ENCODE results near the gene ECHDC1.

Gene ECHDC1

DNA sequence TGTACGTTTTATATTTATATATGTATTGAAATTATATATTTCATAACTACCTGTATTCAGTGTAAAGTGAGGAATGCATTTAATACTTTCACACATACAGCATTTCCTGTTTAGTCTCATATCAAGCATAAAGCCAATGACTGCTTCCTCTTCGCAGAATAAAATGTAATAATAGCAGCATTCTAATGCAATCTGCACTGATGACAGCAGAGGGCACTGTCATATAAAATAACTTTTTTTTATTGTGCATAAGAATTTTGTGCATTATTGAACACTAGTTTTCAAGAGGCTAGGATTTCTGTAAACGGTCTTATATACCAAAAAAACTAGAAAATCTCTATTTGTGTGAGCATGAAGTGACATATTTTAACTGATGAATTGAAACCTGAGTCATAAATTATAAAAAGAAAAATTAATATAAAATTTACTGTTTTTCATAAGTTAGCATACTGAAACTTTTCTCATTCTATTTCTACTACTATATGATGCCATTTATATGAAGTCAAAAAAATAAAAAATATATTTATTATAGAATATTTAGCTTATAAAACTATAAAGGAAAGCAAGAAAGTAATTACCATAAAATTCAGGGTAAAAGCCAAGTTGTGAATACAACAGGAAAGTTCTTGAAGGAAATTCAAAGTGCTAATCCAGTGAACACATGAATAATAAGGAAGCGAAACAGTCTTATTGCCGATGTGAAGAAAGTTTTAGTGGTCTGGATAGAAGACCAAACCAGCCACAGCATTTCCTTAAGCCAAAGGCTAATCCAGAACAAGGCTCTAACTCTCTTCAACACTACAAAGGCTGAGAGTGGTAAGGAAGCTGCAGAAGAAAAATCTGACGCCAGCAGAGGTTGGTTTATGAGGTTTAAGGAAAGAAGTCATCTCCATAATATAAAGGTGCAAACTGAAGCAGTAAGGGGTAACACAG, 40.4 kb downstream of the ECHDC1 start:
- peaks cover 0 to 4% of the 10 kb centered on the region in 2 donors for H3K4me1 ChIP-seq (ENCODE audit: control insufficient read depth in 1 of 2, insufficient read depth in 2 of 2, low read length in 2 of 2)
- peaks cover 0 to 4% of the 10 kb centered on the region in 2 donors for H3K9me3 ChIP-seq (ENCODE audit: control insufficient read depth in 1 of 2, low read length in 2 of 2)
- no peaks in the 10 kb centered on the region for H3K27me3 ChIP-seq (ENCODE audit: low read depth, low read length)
- H3K27ac ChIP-seq (ENCODE audit: low read length) = no peak overlapping the region
- H3K4me3 ChIP-seq (ENCODE audit: low read depth in 1 of 2, low read length in 2 of 2) = no peak overlapping the region
- H3K36me3 ChIP-seq (ENCODE audit: control insufficient read depth in 1 of 2, insufficient read depth in 2 of 2, low read length in 2 of 2) = peaks cover 0 to 4% of the 10 kb centered on the region in 2 donors

DNA sequence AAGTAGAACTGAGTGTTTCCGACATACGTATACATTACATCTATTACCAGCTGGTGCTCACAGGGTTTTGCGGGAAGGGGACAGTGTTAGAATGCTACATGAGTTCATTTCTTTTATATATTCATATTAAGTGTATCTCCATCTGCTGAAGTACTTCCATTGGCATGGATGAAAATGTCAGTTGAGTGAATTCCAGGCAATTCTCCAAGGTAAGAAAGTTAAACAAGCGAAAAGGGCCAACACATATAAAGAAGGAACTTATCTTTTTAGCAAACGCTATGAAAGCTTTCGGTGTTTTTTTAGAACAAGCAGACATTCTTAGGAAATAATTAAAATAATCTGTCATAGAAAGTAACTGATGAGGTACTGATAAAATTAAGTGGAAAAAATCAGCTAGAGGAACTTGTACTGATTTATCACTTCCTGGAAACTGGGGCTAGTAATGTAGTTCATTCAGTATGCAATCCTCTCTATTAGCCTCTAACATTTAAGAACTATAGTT, 42.2 kb downstream of the ECHDC1 start:
- no peak overlapping the region for H3K4me3 ChIP-seq (ENCODE audit: low read depth in 1 of 2, low read length in 2 of 2)
- peaks cover 0 to 3% of the 10 kb centered on the region in 2 donors for H3K36me3 ChIP-seq (ENCODE audit: control insufficient read depth in 1 of 2, insufficient read depth in 2 of 2, low read length in 2 of 2)
- peaks cover 0 to 4% of the 10 kb centered on the region in 2 donors for H3K4me1 ChIP-seq (ENCODE audit: control insufficient read depth in 1 of 2, insufficient read depth in 2 of 2, low read length in 2 of 2)
- no peak overlapping the region for H3K27ac ChIP-seq (ENCODE audit: low read length)
- H3K27me3 ChIP-seq (ENCODE audit: low read depth, low read length) = no peaks in the 10 kb centered on the region
- H3K9me3 ChIP-seq (ENCODE audit: control insufficient read depth in 1 of 2, low read length in 2 of 2) = no peaks in the 10 kb centered on the region

DNA sequence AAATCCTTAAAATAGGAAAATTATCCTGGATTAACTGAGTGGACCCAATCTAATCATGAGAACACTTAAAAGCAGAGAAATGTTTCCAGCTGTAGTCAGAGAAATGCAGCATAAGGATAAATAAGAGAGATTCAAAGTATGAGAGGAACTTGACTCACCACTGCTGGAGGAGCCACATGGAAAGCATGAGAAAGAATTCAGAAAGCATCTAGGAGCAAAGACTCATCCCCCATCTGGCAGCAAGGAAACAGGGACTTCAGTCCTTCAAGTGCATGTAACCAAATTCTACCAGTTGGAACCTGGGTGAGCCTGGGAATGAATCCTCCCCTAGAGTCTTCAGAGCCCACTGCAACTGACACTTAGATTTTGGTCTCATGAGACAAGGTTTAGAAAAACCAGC, 43.0 kb downstream of the ECHDC1 start:
- Histone ChIP-seq H3K4me1 (ENCODE audit: control insufficient read depth in 1 of 2, insufficient read depth in 2 of 2, low read length in 2 of 2) (peaks cover 0 to 4% of the 10 kb centered on the region in 2 donors), H3K36me3 (ENCODE audit: control insufficient read depth in 1 of 2, insufficient read depth in 2 of 2, low read length in 2 of 2) (peaks cover 0 to 4% of the 10 kb centered on the region in 2 donors), H3K9me3 (ENCODE audit: control insufficient read depth in 1 of 2, low read length in 2 of 2) (no peaks in the 10 kb centered on the region), H3K4me3 (ENCODE audit: low read depth in 1 of 2, low read length in 2 of 2) (no peak overlapping the region), H3K27me3 (ENCODE audit: low read depth, low read length) (no peaks in the 10 kb centered on the region), H3K27ac (ENCODE audit: low read length) (peak overlapping the region; percentile 2)

GRCh38 chr6:127299522-127300240, 43.7 kb downstream of the ECHDC1 start:
- Histone ChIP-seq H3K9me3 (ENCODE audit: control insufficient read depth in 1 of 2, low read length in 2 of 2) (no peaks in the 10 kb centered on the region), H3K27me3 (ENCODE audit: low read depth, low read length) (no peaks in the 10 kb centered on the region), H3K36me3 (ENCODE audit: control insufficient read depth in 1 of 2, insufficient read depth in 2 of 2, low read length in 2 of 2) (peaks cover 0 to 4% of the 10 kb centered on the region in 2 donors), H3K4me1 (ENCODE audit: control insufficient read depth in 1 of 2, insufficient read depth in 2 of 2, low read length in 2 of 2) (peaks cover 0 to 4% of the 10 kb centered on the region in 2 donors), H3K4me3 (ENCODE audit: low read depth in 1 of 2, low read length in 2 of 2) (no peak overlapping the region), H3K27ac (ENCODE audit: low read length) (peak overlapping the region; percentile 2)

DNA sequence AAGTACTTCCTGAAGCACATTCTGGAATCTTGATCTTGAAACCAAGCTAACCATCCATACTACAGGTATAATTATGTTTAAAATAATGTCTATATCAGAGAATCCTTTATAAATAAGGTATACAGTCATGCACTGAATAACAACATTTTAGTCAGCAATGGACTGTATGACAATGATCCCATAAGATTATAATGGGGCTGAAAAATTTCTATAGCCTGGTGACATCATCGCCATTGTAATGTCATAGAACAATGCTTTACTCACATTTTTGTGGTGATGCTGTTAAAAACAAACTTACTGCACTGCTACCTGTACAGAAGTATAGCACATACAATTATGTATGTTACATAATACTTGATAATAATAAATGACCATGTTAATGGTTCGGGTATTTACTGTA, 44.9 kb downstream of the ECHDC1 start:
- Histone ChIP-seq H3K4me1 (ENCODE audit: control insufficient read depth in 1 of 2, insufficient read depth in 2 of 2, low read length in 2 of 2) (peaks cover 0 to 4% of the 10 kb centered on the region in 2 donors), H3K4me3 (ENCODE audit: low read depth in 1 of 2, low read length in 2 of 2) (no peak overlapping the region), H3K36me3 (ENCODE audit: control insufficient read depth in 1 of 2, insufficient read depth in 2 of 2, low read length in 2 of 2) (peaks cover 0 to 4% of the 10 kb centered on the region in 2 donors)

DNA sequence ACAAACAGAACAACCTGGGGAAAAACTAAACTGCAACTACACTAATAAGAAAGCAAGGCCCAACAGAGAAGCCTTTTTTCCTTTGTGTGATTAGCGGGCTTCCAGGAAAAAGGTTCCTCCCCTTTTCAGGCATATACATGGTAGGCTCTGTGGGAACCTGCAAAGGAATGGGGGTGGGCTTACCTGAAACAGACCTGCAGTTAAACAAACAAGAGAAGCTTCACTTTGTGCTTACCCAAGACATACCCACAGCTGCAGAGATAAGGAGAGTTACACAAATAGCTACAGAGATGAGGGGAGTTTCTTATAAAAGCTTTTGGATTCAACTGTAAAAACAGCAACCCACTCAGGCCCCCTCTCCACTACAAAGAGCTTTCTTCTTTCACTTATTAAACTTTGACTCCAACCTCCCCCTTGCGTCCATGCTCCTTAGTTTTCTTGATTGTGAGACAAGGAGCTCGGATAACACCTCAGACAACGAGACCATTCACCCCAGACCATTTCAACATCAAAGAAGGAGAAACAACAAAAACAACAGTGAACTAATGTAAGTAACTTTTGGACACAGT, 45.8 kb downstream of the ECHDC1 start:
- Histone ChIP-seq H3K27me3 (ENCODE audit: low read depth, low read length) (no peaks in the 10 kb centered on the region), H3K4me1 (ENCODE audit: control insufficient read depth in 1 of 2, insufficient read depth in 2 of 2, low read length in 2 of 2) (peaks cover 0 to 4% of the 10 kb centered on the region in 2 donors), H3K4me3 (ENCODE audit: low read depth in 1 of 2, low read length in 2 of 2) (no peak overlapping the region), H3K36me3 (ENCODE audit: control insufficient read depth in 1 of 2, insufficient read depth in 2 of 2, low read length in 2 of 2) (peaks cover 0 to 4% of the 10 kb centered on the region in 2 donors), H3K9me3 (ENCODE audit: control insufficient read depth in 1 of 2, low read length in 2 of 2) (no peaks in the 10 kb centered on the region), H3K27ac (ENCODE audit: low read length) (no peak overlapping the region)

More for the DNA sequence above, 44.9 kb downstream of the ECHDC1 start:
- Histone ChIP-seq H3K27ac (ENCODE audit: low read length) (no peak overlapping the region), H3K9me3 (ENCODE audit: control insufficient read depth in 1 of 2, low read length in 2 of 2) (no peaks in the 10 kb centered on the region), H3K27me3 (ENCODE audit: low read depth, low read length) (no peaks in the 10 kb centered on the region)

GRCh38 chr6:127291495-127291894, 51.9 kb downstream of the ECHDC1 start:
- Histone ChIP-seq H3K27ac (ENCODE audit: low read length) (no peak overlapping the region), H3K4me3 (ENCODE audit: low read depth in 1 of 2, low read length in 2 of 2) (no peak overlapping the region), H3K36me3 (ENCODE audit: control insufficient read depth in 1 of 2, insufficient read depth in 2 of 2, low read length in 2 of 2) (peaks cover 15 to 25% of the 10 kb centered on the region in 2 donors), H3K9me3 (ENCODE audit: control insufficient read depth in 1 of 2, low read length in 2 of 2) (no peaks in the 10 kb centered on the region), H3K4me1 (ENCODE audit: control insufficient read depth in 1 of 2, insufficient read depth in 2 of 2, low read length in 2 of 2) (peaks cover 0 to 16% of the 10 kb centered on the region in 2 donors), H3K27me3 (ENCODE audit: low read depth, low read length) (no peaks in the 10 kb centered on the region)

DNA sequence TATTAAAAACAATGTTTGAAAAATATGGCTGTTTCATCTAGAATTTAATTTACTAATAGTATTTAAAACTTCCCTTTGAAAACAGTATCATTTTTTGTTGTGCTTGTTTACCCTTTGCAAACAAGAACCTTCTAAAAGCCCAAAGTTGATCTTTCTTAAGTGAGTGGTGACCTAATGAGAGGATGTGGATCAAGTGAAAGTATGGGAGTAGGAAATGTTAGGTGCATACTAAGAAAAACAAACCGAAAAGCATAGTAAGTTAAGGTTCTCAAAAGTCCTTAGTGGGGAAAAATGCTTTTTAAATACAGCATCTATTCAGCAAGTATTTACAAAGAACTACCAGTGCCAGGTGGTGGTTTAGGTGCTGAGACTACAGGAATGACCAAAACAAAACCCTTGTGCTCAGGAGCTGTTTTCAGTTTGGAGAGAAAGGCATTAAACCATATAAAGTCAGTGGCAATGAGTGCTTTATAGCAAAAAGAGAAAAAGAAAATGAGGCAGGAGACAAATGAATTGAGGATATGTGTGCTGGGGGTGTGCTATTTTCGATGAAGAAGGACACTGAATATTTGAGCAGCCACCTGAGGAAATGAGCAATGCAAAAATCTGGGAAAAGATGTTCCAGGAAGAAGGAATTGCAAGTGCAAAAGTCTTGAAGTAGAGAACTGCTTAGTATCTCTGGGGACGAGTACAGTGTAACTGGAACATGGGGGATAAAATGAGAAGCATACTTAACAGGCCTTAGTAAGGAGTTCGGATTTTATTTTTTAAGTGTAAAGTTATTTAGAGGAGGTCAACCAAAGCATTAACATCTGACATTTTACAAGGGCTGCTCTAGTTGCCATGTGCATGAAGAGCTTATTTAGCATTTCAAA, 52.8 kb downstream of the ECHDC1 start:
- peaks cover 0 to 16% of the 10 kb centered on the region in 2 donors for H3K4me1 ChIP-seq (ENCODE audit: control insufficient read depth in 1 of 2, insufficient read depth in 2 of 2, low read length in 2 of 2)

DNA sequence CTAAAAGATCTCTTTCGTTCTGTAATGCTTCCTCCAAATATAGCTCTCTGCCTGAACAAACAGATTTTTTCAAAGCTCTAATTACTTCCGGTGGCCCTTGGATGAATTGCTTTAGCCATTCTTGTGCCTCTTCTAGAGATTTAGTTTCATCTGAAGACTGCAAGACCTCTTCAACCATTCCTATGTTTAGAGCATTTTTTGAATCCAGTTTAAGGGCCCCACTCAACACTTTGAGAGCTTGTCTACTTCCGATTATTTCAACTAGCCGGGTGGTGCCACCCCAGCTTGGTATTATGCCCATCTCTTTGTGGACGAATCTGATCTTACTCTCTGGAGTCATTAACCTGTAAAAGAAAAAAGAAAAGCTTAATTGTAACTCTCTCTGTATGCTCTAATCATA, 53.5 kb downstream of the ECHDC1 start:
- no peaks in the 10 kb centered on the region for H3K27me3 ChIP-seq (ENCODE audit: low read depth, low read length)
- H3K4me1 ChIP-seq (ENCODE audit: control insufficient read depth in 1 of 2, insufficient read depth in 2 of 2, low read length in 2 of 2) = peaks cover 0 to 16% of the 10 kb centered on the region in 2 donors
- H3K4me3 ChIP-seq (ENCODE audit: low read depth in 1 of 2, low read length in 2 of 2) = no peak overlapping the region
- peaks cover 25 to 31% of the 10 kb centered on the region in 2 donors for H3K36me3 ChIP-seq (ENCODE audit: control insufficient read depth in 1 of 2, insufficient read depth in 2 of 2, low read length in 2 of 2)
- no peaks in the 10 kb centered on the region for H3K9me3 ChIP-seq (ENCODE audit: control insufficient read depth in 1 of 2, low read length in 2 of 2)
- H3K27ac ChIP-seq (ENCODE audit: low read length) = no peak overlapping the region

More for the DNA sequence above, 52.8 kb downstream of the ECHDC1 start:
- Histone ChIP-seq H3K27ac (ENCODE audit: low read length) (no peak overlapping the region), H3K9me3 (ENCODE audit: control insufficient read depth in 1 of 2, low read length in 2 of 2) (no peaks in the 10 kb centered on the region), H3K4me3 (ENCODE audit: low read depth in 1 of 2, low read length in 2 of 2) (no peak overlapping the region), H3K27me3 (ENCODE audit: low read depth, low read length) (no peaks in the 10 kb centered on the region), H3K36me3 (ENCODE audit: control insufficient read depth in 1 of 2, insufficient read depth in 2 of 2, low read length in 2 of 2) (peaks cover 21 to 30% of the 10 kb centered on the region in 2 donors)

GRCh38 chr6:127288705-127289104, 54.7 kb downstream of the ECHDC1 start:
- Histone ChIP-seq H3K27ac (ENCODE audit: low read length) (no peak overlapping the region), H3K4me1 (ENCODE audit: control insufficient read depth in 1 of 2, insufficient read depth in 2 of 2, low read length in 2 of 2) (peaks cover 0 to 16% of the 10 kb centered on the region in 2 donors), H3K36me3 (ENCODE audit: control insufficient read depth in 1 of 2, insufficient read depth in 2 of 2, low read length in 2 of 2) (peaks cover 25 to 39% of the 10 kb centered on the region in 2 donors), H3K4me3 (ENCODE audit: low read depth in 1 of 2, low read length in 2 of 2) (no peak overlapping the region), H3K27me3 (ENCODE audit: low read depth, low read length) (no peaks in the 10 kb centered on the region), H3K9me3 (ENCODE audit: control insufficient read depth in 1 of 2, low read length in 2 of 2) (no peaks in the 10 kb centered on the region)
